Stomach (tissue), 8 donors: Measurements from ENCODE around the gene USP26. TPM values are rescaled to one million over a fixed set of nuclear protein-coding genes. Genes with fewer than 3 reads are reported as not detected.

Experiments used
- polyA plus RNA-seq, 3 donors: library from polyadenylated mRNA; stranded (reverse); fragments of 200-250 nt; gene quantifications; one replicate each; pipeline ENCODE4 v1.2.3, GENCODE V29; 2013
- total RNA-seq, 5 donors: library from RNA; depleted of rRNA; stranded (reverse); fragments of >200 nt; gene quantifications; one replicate each; pipeline versions ENCODE4 v1.1.0 to v1.2.3, GENCODE V29; 2014 to 2016
- donor health status: healthy with polysubstance abuse.
- donor health status: Bipolar disorder and iron deficiency.
- donor health status: healthy.

USP26 gene
- total and polyA plus RNA-seq, 8 donors, result not detected

Other genes starting within 250 kb of the USP26 start
- gene HS6ST2, start 138.5 kb downstream of the USP26 start, total RNA-seq, result 1 to 10 TPM in 2 of 5 donors, under 1 TPM in 2, not detected in 1; 0.29 to 4.0 (median 2.2) TPM
- gene HS6ST2, start 138.5 kb downstream of the USP26 start, polyA plus RNA-seq, result 1 to 10 TPM in 1 of 3 donors, under 1 TPM in 2; 0.25 to 1.4 (median 0.31) TPM
- gene TFDP3, start 121.2 kb upstream of the USP26 start, total RNA-seq, result not detected
- not detected for gene TFDP3, start 121.2 kb upstream of the USP26 start, polyA plus RNA-seq